Stimulated activated CD8-positive, alpha-beta memory T cell treated with anti-CD3 and anti-CD28 coated beads, Interleukin-4, amount 100 ng/mL, for 1 hour (primary cell): ENCODE data around the gene MACROD2.

ENCODE experiments used
- DNase-seq, 2 donors: peaks; one replicate each; pipeline ENCODE4 v3.0.0-alpha.2; 2020; ENCODE audit warnings: low read depth in 2 of 2, low spot score in 1 of 2

The MACROD2 gene

GRCh38 chr20:15634102-15634501, 1638.8 kb downstream of the MACROD2 start:
- no peak for DNase-seq

DNA sequence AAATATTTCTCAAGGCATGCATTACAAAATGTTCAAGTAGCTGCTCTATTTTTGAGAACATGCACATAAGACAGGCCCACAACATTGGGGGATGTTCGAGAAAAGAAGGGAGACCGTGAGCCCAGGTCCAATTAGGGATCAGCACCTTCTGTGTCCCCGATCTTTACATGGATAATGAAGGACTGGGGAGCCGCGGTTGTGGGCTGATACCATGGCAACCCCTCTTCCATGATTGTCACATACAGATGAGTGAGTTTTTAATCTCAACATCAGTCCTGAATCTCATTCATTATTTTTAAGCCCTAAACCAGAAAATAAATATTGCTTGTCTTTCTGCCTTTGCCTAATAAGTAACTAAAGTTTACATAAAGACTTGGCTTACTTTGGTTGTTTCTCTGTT, 1642.2 kb downstream of the MACROD2 start:
- DNase-seq: no peak

DNA sequence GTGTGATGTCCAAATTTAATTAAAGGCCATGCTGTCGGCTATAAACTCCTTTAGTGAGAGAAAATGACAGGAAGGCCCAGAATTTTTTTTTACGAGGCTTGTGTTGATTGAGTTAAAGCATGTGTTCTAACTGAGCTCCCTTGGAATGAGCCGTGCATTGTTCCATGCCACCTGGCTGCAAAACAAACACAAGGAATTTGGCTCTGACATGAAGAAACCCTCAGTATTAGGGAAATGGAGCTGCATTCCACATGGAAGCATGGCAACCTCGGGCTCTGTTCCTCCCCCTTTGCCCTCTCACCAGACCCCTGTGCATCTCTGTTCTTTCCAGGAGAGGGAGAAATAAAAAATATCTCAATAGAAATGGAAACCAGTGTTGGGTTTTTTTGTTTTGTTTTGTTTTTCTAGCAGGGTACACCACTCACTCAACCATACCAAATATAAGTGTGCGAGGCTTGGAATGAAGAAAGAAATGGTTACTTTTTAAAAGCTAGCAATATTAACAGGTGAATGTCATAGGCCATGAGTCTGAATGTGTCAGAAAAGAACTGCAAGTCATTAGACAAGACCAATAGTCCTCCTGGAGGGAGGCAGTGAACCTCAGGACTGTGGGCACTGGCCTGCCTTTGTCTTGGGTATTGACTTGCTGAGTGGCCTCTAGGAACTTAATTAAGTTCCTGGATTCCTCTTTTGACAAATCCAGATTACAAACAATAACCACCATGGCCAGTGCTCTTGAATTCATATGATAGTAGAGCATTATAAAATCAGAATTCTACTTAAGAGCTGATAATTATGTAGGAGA, 1642.8 kb downstream of the MACROD2 start:
- no peak for DNase-seq

DNA sequence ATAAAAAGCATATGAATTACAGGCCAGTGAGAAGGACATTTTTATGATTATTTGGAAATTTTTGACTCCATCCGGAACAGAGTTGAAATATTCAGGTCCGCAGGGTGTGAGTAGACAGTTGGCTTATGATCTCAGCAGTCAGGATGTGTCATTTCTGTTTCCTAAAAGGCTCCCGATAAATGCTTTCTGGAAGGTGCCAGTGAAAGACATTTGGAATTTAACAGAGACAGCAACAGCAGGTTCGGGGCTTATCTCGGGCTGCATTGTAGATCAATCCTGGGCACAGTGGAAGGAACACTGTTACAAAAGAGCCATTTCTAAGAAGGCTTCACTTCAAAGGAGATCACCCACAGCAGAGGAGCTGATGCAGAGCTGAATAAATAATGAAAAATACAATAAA, 1643.5 kb downstream of the MACROD2 start:
- DNase-seq: no peak

DNA sequence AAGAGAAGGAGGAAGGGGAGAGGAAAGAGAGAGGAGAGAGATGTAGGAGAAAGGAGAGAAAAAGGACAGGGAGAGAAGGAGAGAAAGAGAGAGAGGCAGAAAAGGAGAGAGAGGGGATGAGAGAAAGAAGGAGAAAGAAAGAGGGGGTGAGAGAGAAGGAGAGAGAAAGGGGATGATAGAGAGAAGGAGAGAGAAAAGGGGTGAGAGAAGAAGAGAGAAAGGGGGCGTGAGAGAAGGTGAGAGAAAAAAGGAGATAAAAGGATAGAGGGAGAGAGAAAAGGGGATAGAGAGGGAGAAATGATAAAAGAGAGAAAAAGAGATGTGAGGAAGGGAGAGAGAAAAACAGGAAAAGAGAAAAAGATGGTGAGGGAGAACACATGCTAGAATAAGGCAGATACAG, 1644.5 kb downstream of the MACROD2 start:
- DNase-seq: no peak

DNA sequence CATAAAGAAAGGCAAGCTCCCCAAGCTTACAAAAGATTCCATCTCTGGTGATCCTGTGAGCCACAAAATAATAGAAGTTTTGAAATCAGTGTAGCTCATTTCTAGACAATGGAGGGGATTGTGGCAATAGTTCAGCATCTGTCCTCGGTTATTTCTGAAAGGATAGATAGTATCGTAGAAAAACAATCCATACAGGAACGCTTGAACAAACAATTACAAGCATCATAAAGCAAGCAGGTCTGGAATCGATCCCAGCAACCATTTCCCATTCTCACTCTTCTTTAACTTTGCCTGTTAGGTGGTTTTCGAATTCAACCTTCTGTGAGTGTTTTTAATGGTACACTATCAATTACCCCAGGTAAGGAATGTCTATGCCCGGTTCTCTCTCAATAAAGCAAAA, 1646.8 kb downstream of the MACROD2 start:
- no peak for DNase-seq

- no peak for DNase-seq
Observed at GRCh38 chr20:15642676-15643075, 1647.4 kb downstream of the MACROD2 start.

DNA sequence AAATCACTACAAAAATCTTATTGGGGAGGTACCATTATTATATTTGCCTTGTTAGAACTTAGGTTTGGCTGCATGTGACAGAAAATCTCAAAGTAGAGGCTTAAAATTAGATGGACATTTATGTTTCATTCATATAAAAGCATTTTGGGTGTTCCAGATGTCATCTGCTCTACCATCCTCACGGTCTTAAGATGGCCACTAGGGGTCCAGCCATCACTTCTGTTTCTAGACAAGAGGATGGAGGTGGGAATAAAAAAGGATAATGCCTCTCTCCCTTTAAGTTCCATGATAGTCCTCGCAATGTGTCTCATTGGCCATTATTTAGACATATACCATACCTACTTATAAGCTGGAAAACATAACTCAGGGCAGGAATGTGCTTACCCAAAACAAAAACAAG, 1648.4 kb downstream of the MACROD2 start:
- no peak for DNase-seq

GRCh38 chr20:15645816-15646215, 1650.5 kb downstream of the MACROD2 start:
- no peak for DNase-seq

DNA sequence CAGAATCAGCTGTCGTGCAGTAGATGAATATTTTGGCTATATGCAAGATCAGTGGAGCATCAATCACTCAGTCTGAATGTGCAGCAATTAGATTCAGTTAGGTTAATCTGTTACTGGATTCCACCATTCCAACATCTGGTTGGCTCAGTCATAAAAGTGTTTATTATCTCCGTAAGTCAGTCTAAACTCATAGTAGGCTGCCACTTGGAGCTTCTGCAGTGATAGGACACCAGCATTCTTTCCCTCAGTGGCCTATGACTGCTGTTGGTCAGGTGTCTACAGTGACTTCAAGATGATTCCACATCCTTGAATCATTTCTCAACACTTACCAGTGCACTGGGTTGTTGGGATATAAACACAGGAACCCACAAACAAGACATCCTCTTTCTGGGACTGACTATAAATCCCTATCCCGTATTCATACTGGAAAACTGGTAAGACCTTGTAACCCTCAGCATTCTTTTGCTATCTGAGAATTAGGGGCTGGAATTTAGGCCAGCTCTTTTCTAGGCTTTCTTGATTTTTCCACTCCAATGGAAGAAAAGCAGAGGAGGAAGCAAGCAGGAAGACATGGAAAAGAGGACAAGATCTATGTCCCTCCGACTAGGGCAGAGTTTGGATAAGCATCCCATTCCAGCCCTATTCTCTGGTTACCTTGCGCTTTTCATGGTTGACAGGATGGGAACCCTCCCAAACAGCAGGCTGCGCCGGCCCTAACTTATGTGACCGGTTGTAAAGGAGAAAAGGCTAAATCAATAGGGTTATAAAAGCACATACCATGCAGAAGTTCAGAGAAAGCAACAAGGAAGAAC, 1658.3 kb downstream of the MACROD2 start:
- DNase-seq: no peak

GRCh38 chr20:15654208-15654649, 1658.9 kb downstream of the MACROD2 start:
- DNase-seq: no peak

GRCh38 chr20:15655295-15655874, 1660.1 kb downstream of the MACROD2 start:
- DNase-seq: no peak

DNA sequence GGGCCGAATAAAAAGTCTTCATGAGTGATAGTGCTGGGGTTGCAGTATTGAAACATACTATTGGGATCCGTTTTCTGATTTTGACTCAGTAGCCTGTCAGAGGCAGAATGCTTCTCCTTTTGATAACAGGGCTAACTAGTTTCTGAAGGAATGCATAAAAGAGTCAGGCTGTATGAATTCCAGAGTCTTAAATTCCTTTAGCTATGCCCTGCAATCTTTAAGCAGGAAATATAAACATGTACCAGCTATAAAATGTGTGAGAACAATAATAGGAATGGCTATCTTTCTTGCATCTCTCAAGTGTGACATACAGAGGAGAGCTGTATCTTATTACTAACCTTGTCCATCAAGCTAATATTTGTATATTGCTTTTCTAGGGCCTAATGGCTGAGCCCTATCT, 1660.8 kb downstream of the MACROD2 start:
- no peak for DNase-seq

DNA sequence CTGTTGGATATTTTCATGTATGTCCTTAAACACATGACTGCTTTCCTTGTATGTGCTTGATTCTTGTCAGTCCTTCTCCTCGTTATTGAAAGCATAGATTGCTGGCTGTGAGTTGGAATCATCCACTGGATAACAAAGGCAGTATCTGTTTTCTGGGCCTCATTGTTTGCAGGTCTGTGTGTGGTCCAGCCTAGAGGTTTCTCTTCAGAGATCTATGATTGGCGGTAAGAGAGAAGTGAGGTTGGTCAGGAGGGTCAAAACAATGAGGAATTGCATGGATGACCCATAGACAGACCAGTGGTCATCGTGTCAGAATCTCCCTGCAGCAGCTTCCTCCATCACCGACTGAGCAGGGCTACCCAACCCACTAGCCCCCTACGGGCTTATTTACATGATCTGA, 1663.0 kb downstream of the MACROD2 start:
- no peak for DNase-seq

DNA sequence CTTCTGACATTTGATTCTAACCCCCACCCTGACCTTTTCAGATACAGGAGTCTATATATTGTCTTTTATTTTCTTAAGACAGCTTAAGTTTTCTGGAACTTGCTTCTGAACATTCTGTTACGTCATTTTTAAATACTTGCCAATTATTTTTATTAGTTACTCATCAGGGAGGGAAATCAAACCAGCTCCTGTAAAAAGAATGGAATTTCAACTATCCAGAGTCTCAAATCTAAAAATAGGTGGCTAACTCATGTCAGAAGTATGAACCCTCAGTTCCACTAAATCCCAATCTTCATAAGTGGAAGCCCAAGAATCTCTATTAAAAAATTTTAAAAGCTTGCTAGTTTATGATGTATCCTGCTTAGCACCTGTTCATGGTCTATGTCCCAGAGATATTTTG, 1677.9 kb downstream of the MACROD2 start:
- no peak for DNase-seq

GRCh38 chr20:15674253-15675060, 1679.1 kb downstream of the MACROD2 start:
- DNase-seq: no peak

GRCh38 chr20:15675061-15675514, 1679.8 kb downstream of the MACROD2 start:
- no peak for DNase-seq

GRCh38 chr20:15675813-15676484, 1680.6 kb downstream of the MACROD2 start:
- DNase-seq: no peak

GRCh38 chr20:15676815-15677214, 1681.5 kb downstream of the MACROD2 start:
- no peak for DNase-seq

DNA sequence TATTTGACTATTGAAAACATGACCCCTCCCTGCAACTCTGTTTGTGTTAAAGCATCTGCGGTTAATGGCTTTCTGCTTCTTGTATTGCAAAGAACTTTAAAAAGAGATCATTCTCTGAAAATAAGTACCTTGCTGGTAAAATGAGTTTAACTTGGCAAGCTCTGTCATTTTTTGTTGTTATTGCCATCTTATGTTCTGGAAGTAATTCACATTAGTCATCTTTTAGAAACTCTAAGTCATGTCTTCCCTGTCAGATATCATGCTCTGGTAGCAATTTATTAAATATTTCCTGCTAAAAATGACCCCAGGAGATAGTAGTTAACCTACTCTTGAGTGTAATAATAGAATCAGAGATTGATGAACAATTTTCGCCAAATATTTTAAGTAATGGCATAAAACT, 1687.4 kb downstream of the MACROD2 start:
- no peak for DNase-seq

GRCh38 chr20:15692570-15692969, 1697.3 kb downstream of the MACROD2 start:
- DNase-seq: no peak
